OCI-LY7 (cell line): ENCODE measurements around the gene SND1. TPM values are rescaled to one million over a fixed set of nuclear protein-coding genes. Genes with fewer than 3 reads are reported as not detected.

Source experiments
- BruUV-seq: library from RNA; stranded (reverse); fragments of 400-500 nt; replicated peaks from 2 replicates; lab custom pipeline; 2021; lab: Mats Ljungman, UMichigan
- CTCF ChIA-PET: fragments of 300-600 bp; sonication (Branson Sonifier 250); formaldehyde crosslinking; loops from one replicate; lab custom pipeline; 2022; ENCODE audit warnings: antibody characterized with exemption; ENCODE audit not compliant: unreplicated experiment; lab: Charles Lee
- POLR2A ChIA-PET: fragments of 300-600 bp; sonication (Branson Sonifier 250); formaldehyde crosslinking; loops from one replicate; lab custom pipeline; 2022; ENCODE audit warnings: antibody characterized with exemption; lab: Charles Lee
- DNase-seq: peaks from one replicate; pipeline ENCODE4 v3.0.0-alpha.2; 2015; ENCODE audit warnings: low spot score
- H2AFZ ChIP-seq: fragments of 200-600 bp; sonication (generic), shearing (Covaris generic); 2 replicates; pipeline ENCODE4 v1.6.1; 2014; ENCODE audit warnings: mild to moderate bottlenecking, antibody characterized with exemption, low read length, moderate library complexity
- H3K27ac ChIP-seq: fragments of 200-600 bp; sonication (generic); 2 replicates; pipeline ENCODE4 v1.5.1; 2014; ENCODE audit warnings: mixed run types, low read depth, mild to moderate bottlenecking, moderate library complexity, low read length, inconsistent platforms; ENCODE audit not compliant: poor library complexity, severe bottlenecking
- H3K36me3 ChIP-seq: fragments of 200-600 bp; sonication (generic); 2 replicates; pipeline ENCODE4 v1.6.1; 2014; ENCODE audit warnings: mild to moderate bottlenecking, antibody characterized with exemption, low read length, moderate library complexity, mixed read lengths; ENCODE audit not compliant: insufficient read depth
- H3K4me1 ChIP-seq: fragments of 200-600 bp; sonication (generic); 2 replicates; pipeline ENCODE4 v1.5.1; 2014; ENCODE audit warnings: mild to moderate bottlenecking, low read length; ENCODE audit not compliant: insufficient read depth, poor library complexity, severe bottlenecking
- H3K4me2 ChIP-seq: fragments of 200-600 bp; sonication (generic); 2 replicates; pipeline ENCODE4 v1.6.1; 2014; ENCODE audit warnings: mild to moderate bottlenecking, low read length
- H3K4me3 ChIP-seq: fragments of 200-600 bp; sonication (generic); 2 replicates; pipeline ENCODE4 v1.5.1; 2014; ENCODE audit warnings: mild to moderate bottlenecking, low read depth, low read length; ENCODE audit not compliant: poor library complexity, severe bottlenecking
- H3K79me2 ChIP-seq: fragments of 200-600 bp; sonication (generic); 2 replicates; pipeline ENCODE4 v1.6.1; 2016; ENCODE audit warnings: low read depth, mild to moderate bottlenecking, low read length, moderate library complexity, mixed read lengths; ENCODE audit not compliant: insufficient read depth
- H3K9me2 ChIP-seq: fragments of 200-600 bp; sonication (generic); 2 replicates; pipeline ENCODE4 v1.6.1; 2016; ENCODE audit warnings: mild to moderate bottlenecking, low read length, mixed read lengths; ENCODE audit not compliant: insufficient read depth
- H3K9me3 ChIP-seq: fragments of 200-600 bp; sonication (generic); 2 replicates; pipeline ENCODE4 v1.6.1; 2014; ENCODE audit warnings: mild to moderate bottlenecking, mixed run types, low read length, mixed read lengths
- H4K20me1 ChIP-seq: fragments of 200-600 bp; sonication (generic); 2 replicates; pipeline ENCODE4 v1.6.1; 2014; ENCODE audit warnings: mild to moderate bottlenecking, antibody characterized with exemption, low read length, moderate library complexity, mixed read lengths; ENCODE audit not compliant: insufficient read depth
- EZH2phosphoT487 ChIP-seq: fragments of 200-600 bp; sonication (generic); IDR thresholded peaks from 2 replicates; pipeline ENCODE4 v1.6.1; 2018; ENCODE audit warnings: low read depth, borderline replicate concordance, mild to moderate bottlenecking, mixed run types, antibody characterized with exemption, low read length, moderate library complexity, mixed read lengths
- intact Hi-C: fragments of 100-400 bp; cut with micrococcal nuclease; formaldehyde crosslinking; loops from one replicate; pipeline ENCODE4 v1.10.0; 2022; ENCODE audit not compliant: unreplicated experiment
- total RNA-seq, 2 experiments: library from RNA; depleted of rRNA in 1 of 2; stranded (reverse); fragments of >200 nt in 1 of 2; shearing (Covaris generic) in 1 of 2; gene quantifications; 2 replicates each; pipeline ENCODE4 v1.2.3, GENCODE V29; 2014 to 2022
- TF ChIP-seq, protein P1 (sequence below): fragments of 200-600 bp; sonication (generic); conservative IDR thresholded peaks from 2 replicates; pipeline ENCODE4 v1.5.1; 2014; ENCODE audit warnings: mild to moderate bottlenecking, antibody characterized with exemption, low read length, moderate library complexity, mixed read lengths

Gene SND1
- total RNA-seq, 2 experiments from 2014 or later = 111 to 221 TPM

DNA sequence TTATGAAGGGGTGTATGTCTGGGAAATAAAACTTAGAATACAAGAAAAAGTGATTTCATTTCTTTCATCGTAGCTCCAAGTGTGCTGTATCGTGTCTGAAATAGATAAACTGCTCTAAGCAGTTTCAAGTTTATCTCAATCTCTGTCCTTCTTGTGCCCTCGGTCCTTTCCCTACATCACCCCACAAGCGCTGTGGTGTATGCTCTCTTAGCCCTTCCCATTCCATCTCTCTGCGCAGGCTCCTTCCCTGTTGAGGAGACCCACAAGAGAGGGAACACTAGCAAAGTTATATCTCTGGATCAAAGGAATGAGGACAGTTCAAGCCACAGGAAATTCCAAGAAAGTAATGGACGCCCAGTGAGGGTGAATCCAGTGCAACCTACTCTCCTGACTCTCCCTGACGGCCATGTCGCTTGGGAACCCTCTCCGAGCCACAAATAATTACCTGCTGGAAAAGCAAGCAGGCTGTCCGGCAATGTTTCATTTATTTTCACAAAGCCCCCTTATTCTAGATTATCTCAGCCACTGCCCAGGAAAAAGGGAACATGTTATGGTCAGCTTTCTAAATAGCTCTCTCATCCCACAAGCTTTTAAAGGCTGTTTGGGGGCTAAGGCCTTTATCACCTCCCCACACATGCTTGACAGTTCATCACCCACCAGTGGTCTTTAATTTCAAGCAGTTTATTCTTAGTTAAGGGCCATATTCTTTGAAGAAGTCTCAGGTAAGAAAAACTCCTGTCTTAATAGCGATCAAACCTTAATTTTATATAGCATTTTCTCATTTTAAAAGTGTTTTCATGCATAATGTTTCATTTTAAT lies 344.5 kb downstream of the SND1 start:
- H3K9me2 ChIP-seq = no peaks in the 10 kb centered on the region
- ChIA-PET CTCF (no interaction called here), POLR2A (interaction anchor here (0.7 to 1.0 kb wide), 2 partner anchors 11 to 165 kb away, joined by 3 read pairs; no protein-coding TSS in a partner anchor)
- BruUV-seq = no TSS peak
- H3K27ac ChIP-seq = no peak overlapping the region
- H3K79me2 ChIP-seq = no peaks in the 10 kb centered on the region
- H3K4me2 ChIP-seq = no peak overlapping the region
- H3K36me3 ChIP-seq = peaks cover 48% of the 10 kb centered on the region; the same call in 1 of the 2 replicates
- no peak for TF ChIP-seq EZH2phosphoT487
- TF ChIP-seq, protein P1, sequence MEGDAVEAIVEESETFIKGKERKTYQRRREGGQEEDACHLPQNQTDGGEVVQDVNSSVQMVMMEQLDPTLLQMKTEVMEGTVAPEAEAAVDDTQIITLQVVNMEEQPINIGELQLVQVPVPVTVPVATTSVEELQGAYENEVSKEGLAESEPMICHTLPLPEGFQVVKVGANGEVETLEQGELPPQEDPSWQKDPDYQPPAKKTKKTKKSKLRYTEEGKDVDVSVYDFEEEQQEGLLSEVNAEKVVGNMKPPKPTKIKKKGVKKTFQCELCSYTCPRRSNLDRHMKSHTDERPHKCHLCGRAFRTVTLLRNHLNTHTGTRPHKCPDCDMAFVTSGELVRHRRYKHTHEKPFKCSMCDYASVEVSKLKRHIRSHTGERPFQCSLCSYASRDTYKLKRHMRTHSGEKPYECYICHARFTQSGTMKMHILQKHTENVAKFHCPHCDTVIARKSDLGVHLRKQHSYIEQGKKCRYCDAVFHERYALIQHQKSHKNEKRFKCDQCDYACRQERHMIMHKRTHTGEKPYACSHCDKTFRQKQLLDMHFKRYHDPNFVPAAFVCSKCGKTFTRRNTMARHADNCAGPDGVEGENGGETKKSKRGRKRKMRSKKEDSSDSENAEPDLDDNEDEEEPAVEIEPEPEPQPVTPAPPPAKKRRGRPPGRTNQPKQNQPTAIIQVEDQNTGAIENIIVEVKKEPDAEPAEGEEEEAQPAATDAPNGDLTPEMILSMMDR = no peak
- H3K4me3 ChIP-seq = no peak overlapping the region
- peaks cover 4% of the 10 kb centered on the region for H3K4me1 ChIP-seq
- H4K20me1 ChIP-seq = no peaks in the 10 kb centered on the region
- no peak for DNase-seq
- H2AFZ ChIP-seq = no peak overlapping the region
- intact Hi-C loops = no loop called here
- H3K9me3 ChIP-seq = no peaks in the 10 kb centered on the region

DNA sequence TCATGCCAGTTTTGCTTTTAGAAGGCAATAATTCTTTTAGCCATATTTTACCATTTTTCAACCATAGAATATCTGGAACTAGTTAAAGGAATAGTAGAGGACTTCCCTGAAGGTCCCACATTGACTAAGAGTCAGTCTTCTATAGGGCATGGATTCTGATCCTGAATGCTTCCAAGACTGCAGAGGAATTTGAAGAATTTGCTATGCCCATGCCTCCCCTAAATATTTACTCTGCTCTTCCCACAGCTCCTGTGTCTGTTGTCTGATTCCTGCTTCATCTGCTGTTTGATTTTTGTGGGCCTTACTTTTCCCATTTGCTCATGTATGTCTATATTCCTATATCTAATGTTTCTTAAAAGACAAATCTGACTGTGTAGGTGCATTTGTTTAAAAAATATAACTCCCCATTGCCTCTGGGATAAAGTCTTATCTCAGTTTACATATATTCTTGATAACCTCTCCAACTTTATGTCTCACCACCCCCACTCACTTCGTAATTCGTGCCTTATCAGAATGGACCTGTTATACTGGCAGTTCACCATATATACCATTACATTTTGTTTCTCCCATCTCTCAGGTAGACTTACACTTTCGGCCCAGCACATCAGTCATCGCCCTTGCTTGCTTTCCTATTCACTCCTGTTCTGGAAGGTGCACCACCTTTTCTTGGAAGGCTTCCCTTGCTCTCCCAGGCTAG lies 345.4 kb downstream of the SND1 start:
- Histone ChIP-seq H3K9me3 (no peaks in the 10 kb centered on the region), H3K79me2 (no peaks in the 10 kb centered on the region), H3K27ac (no peak overlapping the region), H2AFZ (no peak overlapping the region), H3K9me2 (no peaks in the 10 kb centered on the region), H3K36me3 (peaks cover 40% of the 10 kb centered on the region; the same call in 1 of the 2 replicates), H3K4me3 (no peak overlapping the region), H3K4me1 (peaks cover 7% of the 10 kb centered on the region), H3K4me2 (no peak overlapping the region), H4K20me1 (0 out of 2 replicates have a peak, but pooled peaks cover 2% of the 10 kb centered on the region)
- TF ChIP-seq, protein P1 = no peak
- TF ChIP-seq EZH2phosphoT487 = no peak
- DNase-seq = no peak
- CTCF ChIA-PET = no interaction called here
- intact Hi-C loops = no loop called here
- POLR2A ChIA-PET = no interaction called here
- no TSS peak for BruUV-seq
